Type B pancreatic cell (in vitro differentiated cells): ENCODE measurements around the gene PISD. TPM values are rescaled to one million over a fixed set of nuclear protein-coding genes. Genes with fewer than 3 reads are reported as not detected.

Experiments
- DNase-seq: peaks from one replicate; pipeline ENCODE4 v3.0.0; 2021; ENCODE audit warnings: mixed read lengths; ENCODE audit not compliant: unreplicated experiment; ENCODE audit errors: extremely low spot score
- H3K27ac Mint-ChIP-seq: 2 replicates; pipeline ENCODE4 v1.8.0; 2021; ENCODE audit warnings: mild to moderate bottlenecking, mixed read lengths
- H3K27me3 Mint-ChIP-seq: 2 replicates; pipeline ENCODE4 v1.8.0; 2021; ENCODE audit warnings: mixed read lengths
- H3K36me3 Mint-ChIP-seq: 2 replicates; pipeline ENCODE4 v1.8.0; 2021; ENCODE audit warnings: mixed read lengths
- H3K4me1 Mint-ChIP-seq: one replicate; pipeline ENCODE4 v1.8.0; 2021; ENCODE audit warnings: mixed read lengths; ENCODE audit not compliant: unreplicated experiment
- H3K4me3 Mint-ChIP-seq: 2 replicates; pipeline ENCODE4 v1.8.0; 2021; ENCODE audit warnings: mild to moderate bottlenecking, mixed read lengths
- H3K9me3 Mint-ChIP-seq: 2 replicates; pipeline ENCODE4 v1.8.0; 2021; ENCODE audit warnings: mixed read lengths
- total RNA-seq: library from RNA; stranded (reverse); gene quantifications from 2 replicates; pipeline ENCODE4 v1.2.1, GENCODE V29; 2021; ENCODE audit warnings: low replicate concordance
- TF ChIP-seq, protein P1 (sequence below): fragments of 200-600 bp; sonication (generic); conservative IDR thresholded peaks from 2 replicates; pipeline ENCODE4 v1.5.0; 2021; ENCODE audit warnings: antibody characterized with exemption, mild to moderate bottlenecking

Gene PISD
- total RNA-seq, 1 donor from 2014 or later, result 39.5 TPM

DNA sequence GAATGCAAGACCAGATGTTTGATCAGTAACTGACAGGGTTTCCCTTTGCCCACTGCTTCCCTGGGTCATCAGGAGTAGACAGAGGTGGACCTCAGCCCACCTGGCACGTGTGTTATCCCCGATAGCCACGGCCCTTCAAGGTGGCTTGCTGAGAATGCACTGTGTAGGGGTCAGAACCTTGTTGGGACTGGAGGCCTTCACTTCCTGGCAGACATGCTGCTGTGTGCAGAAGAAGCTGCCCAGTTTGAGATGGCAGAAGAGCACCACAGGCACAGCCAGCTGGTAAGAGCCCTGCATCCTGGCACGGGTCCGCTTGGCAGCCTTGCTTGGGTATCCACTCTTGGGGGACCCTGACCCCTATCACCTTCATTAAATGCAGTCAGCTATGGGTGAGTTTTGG, 83.8 kb downstream of the PISD start:
- TF ChIP-seq, protein P1, sequence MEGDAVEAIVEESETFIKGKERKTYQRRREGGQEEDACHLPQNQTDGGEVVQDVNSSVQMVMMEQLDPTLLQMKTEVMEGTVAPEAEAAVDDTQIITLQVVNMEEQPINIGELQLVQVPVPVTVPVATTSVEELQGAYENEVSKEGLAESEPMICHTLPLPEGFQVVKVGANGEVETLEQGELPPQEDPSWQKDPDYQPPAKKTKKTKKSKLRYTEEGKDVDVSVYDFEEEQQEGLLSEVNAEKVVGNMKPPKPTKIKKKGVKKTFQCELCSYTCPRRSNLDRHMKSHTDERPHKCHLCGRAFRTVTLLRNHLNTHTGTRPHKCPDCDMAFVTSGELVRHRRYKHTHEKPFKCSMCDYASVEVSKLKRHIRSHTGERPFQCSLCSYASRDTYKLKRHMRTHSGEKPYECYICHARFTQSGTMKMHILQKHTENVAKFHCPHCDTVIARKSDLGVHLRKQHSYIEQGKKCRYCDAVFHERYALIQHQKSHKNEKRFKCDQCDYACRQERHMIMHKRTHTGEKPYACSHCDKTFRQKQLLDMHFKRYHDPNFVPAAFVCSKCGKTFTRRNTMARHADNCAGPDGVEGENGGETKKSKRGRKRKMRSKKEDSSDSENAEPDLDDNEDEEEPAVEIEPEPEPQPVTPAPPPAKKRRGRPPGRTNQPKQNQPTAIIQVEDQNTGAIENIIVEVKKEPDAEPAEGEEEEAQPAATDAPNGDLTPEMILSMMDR, result no peak
- no peak overlapping the region for H3K27ac Mint-ChIP-seq
- H3K9me3 Mint-ChIP-seq, result no peaks in the 10 kb centered on the region
- peaks cover 7% of the 10 kb centered on the region for H3K36me3 Mint-ChIP-seq
- no peaks in the 10 kb centered on the region for H3K4me1 Mint-ChIP-seq
- H3K27me3 Mint-ChIP-seq, result no peaks in the 10 kb centered on the region
- no peak for DNase-seq
- H3K4me3 Mint-ChIP-seq, result no peak overlapping the region

DNA sequence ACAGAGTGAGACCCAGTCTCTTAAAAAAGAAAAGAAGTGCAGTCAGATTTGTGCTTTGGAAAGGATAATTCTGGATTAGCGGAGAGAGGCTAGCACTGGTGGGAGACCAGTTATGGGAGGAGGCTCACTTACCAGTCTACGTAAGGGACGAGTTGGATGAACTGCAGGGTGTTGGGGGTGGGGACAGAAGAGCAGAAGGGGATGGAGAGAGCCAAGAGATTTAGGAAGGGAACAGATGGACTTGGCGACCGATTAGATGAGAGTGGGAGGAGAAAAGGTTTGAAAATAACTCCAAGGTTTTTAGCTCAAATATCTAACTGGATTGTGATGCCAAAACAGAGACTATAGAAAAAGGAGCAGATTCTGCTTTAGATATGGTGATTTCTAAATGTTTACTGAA, 84.3 kb downstream of the PISD start:
- Mint-ChIP-seq H3K9me3 (no peaks in the 10 kb centered on the region), H3K27ac (no peak overlapping the region)
- TF ChIP-seq, protein P1, result no peak

DNA sequence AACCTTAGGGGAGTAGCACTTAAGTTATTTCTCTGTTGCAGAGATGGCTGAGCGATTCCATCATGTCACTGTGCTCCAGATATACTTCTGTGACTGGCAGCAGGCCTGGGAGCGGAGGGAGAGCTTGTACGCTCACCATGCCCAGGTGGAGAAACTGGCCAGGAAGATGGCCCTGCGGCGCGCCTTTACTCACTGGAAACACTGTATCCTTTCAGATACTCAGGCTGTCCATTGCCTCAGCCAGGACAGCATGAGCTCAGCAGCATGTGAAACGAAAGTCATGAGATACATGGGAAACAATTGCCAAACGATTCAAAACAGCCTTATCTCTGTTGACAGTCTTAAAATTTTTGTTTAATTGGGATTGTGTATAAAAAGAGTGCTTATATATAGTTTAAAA, 86.8 kb downstream of the PISD start:
- no peaks in the 10 kb centered on the region for H3K9me3 Mint-ChIP-seq

More for the DNA sequence above, 84.3 kb downstream of the PISD start:
- H3K36me3 Mint-ChIP-seq, result peaks cover 7% of the 10 kb centered on the region
- DNase-seq, result no peak
- no peaks in the 10 kb centered on the region for H3K27me3 Mint-ChIP-seq
- no peaks in the 10 kb centered on the region for H3K4me1 Mint-ChIP-seq
- H3K4me3 Mint-ChIP-seq, result no peak overlapping the region

DNA sequence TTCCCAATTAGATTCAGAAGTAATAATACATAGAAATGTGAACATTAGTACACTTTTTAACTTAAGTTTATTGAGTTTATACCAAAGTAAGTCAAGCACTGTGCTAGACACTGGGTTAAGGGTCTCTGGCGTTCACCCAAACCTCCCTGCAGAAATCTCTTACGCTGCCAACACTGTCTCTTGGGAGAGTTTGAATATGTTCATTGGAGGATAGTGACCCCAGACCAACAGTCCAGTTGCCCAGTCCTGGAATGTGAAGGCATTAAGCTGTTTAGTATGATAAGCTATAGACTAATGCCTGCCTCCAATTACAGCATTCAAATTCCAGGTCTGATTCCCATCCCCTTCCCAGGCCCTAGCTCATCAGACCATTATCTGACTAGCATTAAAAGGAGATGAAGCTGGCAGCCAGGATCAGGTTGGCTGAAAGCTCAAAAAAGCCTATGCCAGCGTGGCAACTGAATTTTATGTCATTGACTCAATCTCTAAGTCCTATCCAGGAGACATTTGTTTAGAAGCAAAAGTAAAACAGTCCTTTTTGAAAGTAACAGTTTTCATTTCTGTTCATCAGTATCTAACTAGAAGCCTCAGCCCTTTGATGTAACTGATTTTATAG, 87.9 kb downstream of the PISD start:
- H3K36me3 Mint-ChIP-seq, result peaks cover 14% of the 10 kb centered on the region
- DNase-seq, result no peak
- H3K4me3 Mint-ChIP-seq, result no peak overlapping the region
- no peaks in the 10 kb centered on the region for H3K9me3 Mint-ChIP-seq
- TF ChIP-seq, protein P1, result no peak
- H3K4me1 Mint-ChIP-seq, result no peaks in the 10 kb centered on the region
- H3K27me3 Mint-ChIP-seq, result no peaks in the 10 kb centered on the region
- H3K27ac Mint-ChIP-seq, result no peak overlapping the region

More for the DNA sequence above, 86.8 kb downstream of the PISD start:
- no peak for DNase-seq
- H3K36me3 Mint-ChIP-seq, result peaks cover 11% of the 10 kb centered on the region
- H3K27ac Mint-ChIP-seq, result no peak overlapping the region
- H3K4me1 Mint-ChIP-seq, result no peaks in the 10 kb centered on the region
- TF ChIP-seq, protein P1, result no peak
- H3K27me3 Mint-ChIP-seq, result no peaks in the 10 kb centered on the region
- H3K4me3 Mint-ChIP-seq, result no peak overlapping the region

DNA sequence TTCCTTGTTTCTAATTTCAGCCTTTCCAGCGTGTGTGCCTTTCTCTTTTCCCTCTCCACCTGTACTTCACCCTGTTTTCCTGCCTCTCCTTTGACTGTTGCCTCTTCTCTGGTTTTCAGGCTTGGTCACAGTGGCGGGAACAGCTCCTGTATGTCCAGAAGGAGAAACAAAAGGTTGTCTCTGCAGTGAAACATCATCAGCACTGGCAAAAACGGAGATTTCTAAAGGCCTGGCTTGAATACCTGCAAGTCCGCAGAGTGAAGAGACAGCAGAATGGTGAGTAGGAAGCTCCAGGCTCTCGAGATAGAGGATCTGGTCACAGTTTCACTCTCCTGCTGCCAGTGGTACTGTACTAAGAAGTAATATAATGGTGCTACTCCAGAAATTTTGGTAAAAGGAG, 89.1 kb downstream of the PISD start:
- Mint-ChIP-seq H3K4me3 (no peak overlapping the region), H3K9me3 (no peaks in the 10 kb centered on the region), H3K36me3 (peaks cover 14% of the 10 kb centered on the region), H3K27ac (no peak overlapping the region), H3K4me1 (no peaks in the 10 kb centered on the region), H3K27me3 (no peaks in the 10 kb centered on the region)
- TF ChIP-seq, protein P1, result no peak
- no peak for DNase-seq
